Suppressor macrophage treated with lipopolysaccharide for 4 hours (primary cell): ENCODE results near the gene PCDH9.

ENCODE experiments used
- DNase-seq: peaks from one replicate; pipeline ENCODE4 v3.0.0-alpha.2; 2020

The PCDH9 gene

DNA sequence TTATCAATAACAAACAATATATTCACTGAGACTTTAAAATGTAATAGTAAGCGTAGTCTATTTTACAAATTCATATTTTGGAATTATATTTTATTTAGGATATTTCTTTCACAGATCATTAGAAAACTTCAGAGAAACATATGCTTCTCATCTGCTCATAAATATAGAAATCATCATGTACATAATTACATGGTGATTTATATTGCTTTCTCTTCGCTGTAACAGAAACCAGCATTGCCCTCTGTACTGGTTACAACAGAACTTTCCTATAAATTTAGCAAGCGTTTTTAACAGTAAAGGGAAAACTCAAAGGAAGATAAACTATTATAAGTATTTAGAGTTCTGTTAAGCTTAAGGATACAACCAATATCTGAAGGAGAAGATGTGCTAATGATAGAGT lies 672.8 kb downstream of the PCDH9 start:
- DNase-seq: no peak

DNA sequence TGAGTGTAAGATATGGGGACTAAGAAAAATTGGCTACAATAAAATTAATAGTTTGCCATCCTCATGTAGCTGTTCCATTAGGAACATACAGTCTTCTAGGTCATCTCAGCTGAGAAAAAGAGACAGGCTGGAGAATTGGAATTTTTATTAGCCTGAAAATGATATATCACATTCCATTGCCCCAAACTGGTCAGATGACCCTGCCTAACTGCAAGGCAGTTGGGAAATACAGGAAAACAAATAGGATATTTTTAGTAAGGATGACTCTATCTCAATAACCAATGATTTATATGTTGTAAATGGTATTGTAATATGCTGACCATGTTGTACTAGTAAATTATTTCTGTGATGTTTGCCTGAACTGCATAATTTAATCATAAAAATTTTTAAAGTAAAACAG lies 673.8 kb downstream of the PCDH9 start:
- no peak for DNase-seq

DNA sequence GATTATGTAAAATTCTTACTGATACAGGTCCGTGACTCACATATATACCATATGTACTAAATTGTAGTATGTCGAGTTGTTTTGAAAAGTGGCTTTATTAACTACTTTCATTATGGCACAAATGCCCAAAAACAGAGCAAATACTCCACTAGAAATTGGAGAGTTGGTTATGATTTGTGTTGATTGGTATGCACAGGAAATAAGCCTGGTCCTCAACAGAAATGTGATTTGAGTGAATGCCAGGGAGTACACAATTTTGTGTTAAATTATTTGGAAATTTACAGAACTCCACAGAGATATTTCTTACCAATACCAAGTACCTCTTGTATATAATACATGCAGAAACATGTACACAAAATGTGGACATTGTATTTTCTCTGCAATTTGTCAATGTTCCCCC lies 676.7 kb downstream of the PCDH9 start:
- no peak for DNase-seq

DNA sequence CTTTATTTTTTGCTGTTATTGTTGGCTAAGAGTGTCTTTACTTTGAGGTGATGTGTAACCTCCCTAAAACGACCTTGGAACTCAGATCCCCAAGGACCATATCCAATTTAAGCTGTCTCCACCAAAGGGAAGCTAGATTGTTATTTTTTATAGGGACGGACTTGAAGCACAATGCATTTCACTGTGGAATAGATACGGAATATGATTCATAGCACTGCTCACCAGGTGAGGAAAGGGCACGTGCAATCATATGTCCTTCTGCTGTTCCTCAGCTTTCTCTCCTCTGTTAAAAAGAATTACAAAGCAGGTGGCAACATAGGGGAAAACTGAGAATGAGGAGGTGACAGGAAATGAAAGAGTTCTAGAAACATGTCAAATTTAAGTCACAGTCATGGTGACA lies 679.0 kb downstream of the PCDH9 start:
- no peak for DNase-seq

DNA sequence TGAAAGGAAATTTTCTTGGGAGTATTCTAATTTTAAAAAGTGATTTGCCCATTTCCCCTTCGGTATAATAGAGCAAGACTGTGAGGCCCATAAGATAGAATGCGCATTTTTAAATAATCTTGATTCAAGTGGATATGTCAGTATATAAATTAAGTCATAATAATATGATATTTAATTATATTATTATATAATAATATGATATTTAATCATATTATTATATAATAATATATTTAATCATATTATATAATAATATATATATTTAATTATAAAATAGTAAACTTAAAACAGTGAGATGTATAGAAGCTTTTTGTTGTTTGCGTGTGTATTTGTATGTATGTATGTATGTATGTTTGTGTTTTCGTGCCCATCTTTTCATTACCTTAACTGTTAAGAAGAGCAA lies 682.5 kb downstream of the PCDH9 start:
- no peak for DNase-seq

DNA sequence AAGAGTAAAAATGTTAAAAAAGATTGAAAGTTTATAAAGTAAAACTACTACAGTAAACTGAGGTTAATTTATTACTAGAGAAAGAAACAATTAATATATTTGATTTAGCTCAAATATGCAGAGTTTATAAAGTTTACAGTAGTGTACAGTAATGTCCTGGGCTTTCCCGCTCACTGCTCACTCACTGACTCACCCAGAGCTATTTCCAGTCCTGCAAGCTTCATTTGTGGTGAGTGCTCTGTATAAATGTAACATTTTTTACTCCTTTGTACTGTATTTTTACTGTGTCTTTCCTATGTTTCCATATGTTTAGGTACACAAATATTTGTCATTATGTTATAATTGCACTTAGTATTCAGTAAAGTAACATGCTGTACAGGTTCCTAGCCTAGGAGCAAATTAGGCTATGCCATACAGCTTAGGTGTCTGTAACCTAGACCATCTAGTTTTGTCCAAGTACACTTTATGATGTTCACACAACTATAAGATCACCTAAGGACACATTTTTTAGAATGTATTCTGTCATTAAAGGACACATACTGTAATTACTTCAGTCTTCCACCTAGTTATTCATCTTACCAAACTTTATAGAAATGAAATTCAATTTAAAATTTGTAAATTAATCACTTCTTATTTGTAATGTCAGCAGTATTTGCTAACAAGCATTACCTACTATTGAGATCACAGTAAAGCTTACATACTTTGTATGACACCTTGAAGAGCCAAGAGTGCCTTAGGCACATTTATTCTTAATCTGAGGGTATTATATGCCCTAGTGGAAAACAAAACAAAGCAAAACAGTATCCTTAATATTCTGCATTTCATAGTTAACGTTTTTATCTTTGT lies 683.4 kb downstream of the PCDH9 start:
- no peak for DNase-seq

DNA sequence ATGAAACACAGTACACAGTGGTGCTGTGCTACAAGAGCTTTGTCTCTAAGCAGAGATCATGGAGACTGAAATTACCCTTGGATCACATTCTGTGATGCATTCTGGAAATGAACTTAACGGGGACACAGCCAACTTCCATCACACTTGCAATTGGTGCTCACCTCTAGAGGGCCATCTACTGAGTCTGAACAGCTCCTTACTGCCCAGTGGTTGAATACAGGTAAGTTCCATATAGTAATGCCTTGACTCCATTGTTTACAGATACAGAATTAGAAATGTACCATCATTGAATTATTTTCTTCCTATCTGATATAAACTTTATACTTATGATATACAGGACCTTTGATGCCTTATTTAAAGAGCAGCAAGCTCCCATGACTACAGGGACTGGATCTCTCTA lies 686.4 kb downstream of the PCDH9 start:
- no peak for DNase-seq

DNA sequence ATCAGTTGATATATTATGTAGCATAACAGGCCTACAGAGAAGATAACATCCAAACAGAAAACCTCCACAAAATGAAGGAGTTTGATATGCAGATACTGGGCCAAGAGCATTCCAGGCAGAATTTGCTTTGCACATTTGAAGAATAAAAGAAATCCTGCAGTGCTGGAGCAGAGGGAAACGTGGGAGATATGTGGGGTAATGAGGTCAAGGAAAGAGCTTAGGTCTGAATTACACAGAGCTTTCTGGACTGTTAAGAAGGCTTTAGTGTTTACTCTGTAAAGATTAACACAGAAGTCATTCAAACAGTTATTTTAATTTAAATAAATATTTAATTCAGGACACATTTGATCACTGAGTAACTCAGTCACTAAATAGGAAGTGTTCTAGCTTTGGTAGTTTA lies 692.7 kb downstream of the PCDH9 start:
- DNase-seq: no peak

DNA sequence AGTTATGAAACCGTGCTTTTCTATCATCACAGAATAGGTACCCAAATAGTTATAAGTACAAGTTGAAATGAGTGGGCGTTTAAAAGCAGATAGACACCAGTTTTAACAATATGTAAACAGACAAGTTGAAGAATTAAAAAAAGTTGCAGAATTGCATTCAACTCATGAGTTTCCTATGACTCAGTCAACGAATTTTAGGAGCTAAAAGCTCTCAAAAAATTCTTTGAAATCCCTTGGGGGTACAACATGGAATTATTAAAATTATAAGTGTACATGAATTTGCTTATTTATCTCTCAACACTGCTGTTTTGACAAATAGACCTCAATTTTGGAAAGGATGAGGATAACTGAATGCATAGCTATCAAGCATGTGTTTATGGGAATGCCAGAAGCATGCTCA lies 693.4 kb downstream of the PCDH9 start:
- no peak for DNase-seq

DNA sequence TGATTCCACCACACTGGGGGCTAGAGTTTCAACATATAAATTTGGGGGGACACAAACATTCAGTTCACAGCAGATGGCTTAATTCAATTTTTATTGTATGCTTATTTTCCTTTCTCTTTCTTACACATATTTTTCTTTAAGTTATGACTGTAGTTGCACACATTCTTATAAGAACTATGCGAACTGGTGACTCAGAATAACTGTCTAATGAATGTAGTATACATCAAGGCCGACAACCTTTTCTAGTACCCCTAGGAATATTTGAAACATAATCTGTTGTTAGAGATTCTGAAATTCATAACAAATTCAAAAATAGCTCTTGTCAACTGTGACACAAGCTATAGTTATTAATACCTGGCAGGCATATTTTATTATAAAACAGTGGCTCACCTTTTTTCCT lies 695.6 kb downstream of the PCDH9 start:
- DNase-seq: no peak

DNA sequence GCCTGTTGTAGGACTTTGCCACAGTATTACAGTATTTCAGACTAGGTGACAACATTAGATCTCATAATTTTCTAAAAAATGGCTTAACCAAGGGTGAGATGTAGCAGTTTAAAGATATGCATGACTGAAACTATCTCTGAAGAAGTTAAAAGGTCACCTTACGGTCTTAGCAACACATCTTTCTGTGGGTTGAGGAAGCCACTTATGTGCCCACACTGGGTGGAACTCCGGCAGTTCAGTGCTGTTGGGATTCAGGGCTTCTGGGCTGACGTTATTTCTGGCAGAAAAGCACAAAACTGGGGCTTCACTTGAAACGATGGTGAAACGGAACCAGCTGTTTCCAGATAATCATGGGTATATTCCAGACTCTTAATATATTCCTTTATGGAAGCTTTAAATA lies 697.3 kb downstream of the PCDH9 start:
- no peak for DNase-seq

DNA sequence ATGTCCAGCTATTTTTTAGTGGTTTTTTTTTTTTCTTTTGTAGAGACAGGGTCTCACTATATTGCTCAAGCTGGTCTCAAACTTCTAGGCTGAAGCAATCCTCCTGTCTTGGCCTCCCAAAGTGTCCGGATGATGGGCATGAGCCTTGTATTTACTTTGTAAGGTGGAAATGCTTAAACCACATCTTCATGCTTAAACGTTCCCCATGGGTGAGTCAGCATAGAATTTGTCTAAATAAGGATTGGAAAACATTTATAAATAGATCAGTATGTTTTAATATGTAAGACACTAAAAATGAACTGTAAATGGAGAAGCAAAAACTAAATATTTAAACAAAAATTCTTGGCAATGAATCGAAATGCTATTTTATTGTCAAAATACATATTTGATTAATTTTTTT lies 698.0 kb downstream of the PCDH9 start:
- no peak for DNase-seq

DNA sequence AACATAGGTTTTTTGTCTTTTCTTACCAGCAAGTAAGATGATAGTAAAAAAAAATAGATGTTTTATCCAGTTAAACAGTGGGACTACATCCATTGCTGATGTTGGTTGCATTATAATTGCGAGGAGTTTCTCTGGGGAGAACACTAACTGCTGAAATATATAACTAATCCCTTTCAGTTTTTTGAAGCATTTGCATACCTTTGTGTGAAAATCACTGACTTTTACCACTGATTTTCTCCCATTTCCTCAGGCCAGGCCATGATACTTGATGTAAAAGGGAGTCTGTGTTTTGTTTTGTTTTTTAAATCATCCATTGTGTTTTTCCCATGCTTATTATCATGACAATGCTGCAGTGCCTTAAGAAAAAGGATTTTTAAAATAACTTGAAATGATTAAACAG lies 699.5 kb downstream of the PCDH9 start:
- DNase-seq: no peak

DNA sequence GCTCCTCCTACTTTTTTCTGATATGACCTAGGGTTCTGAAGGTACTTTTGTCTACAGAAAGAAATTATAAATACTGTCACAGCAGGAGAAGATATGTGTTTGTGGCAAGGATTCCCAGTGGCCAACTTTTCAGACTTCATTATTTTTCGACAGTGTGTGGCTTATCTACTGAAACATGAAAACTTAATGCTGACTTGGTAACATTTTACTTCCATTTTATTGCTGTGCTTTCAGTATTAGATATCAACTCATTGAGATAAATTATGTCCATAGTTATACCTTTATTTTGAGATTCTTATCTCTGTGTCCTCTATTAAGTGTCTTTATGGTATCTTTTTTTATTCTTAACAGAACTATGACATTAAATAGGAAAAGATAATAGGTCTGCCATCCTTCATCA lies 700.0 kb downstream of the PCDH9 start:
- DNase-seq: no peak

DNA sequence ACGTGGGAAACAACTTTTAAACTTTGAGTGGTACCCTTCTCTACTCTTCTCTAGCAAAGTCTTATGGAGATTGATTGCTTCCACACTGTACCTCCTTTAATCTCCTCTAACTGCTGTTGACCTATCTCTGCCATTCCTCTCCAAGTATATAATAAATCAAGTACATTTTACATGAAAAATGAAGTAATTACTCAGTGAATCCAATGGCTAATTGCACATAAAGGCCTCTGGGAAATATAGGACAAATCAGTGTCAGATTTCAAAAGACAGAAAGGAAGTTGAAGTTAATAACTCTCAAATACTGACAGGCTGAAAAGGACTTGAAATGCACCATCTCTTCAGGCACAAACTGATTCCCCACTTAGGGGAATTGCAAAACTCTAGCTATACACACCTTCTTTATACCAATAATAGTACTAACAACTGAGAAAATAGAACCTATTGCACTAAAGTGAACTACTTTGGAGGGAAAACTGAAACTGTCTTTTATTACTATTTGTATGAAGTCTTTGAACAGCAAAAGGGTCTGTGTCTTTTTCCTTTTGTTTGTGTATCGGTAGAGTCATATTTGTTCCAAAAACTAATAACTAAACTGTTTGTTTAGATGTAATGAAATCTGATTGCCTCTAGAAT lies 701.1 kb downstream of the PCDH9 start:
- DNase-seq: no peak

DNA sequence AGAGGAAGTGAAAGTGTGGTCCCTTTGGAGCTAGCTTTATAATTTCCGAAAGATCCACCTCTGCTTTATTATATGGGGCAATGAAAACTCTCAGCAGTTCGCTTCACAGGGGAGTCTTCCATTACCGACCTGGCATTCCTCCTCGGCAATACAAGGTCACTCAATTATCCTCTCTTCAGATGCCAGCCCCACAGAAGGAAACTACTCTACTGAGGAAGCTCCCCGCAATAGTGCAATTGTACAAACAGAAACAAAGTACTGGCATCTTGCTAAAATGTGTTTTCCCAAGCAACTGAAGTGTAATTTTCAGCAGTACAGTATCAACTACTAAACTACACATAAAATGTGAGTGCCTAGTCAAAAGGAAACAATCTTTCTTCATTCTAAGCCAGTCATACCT lies 702.0 kb downstream of the PCDH9 start:
- no peak for DNase-seq

DNA sequence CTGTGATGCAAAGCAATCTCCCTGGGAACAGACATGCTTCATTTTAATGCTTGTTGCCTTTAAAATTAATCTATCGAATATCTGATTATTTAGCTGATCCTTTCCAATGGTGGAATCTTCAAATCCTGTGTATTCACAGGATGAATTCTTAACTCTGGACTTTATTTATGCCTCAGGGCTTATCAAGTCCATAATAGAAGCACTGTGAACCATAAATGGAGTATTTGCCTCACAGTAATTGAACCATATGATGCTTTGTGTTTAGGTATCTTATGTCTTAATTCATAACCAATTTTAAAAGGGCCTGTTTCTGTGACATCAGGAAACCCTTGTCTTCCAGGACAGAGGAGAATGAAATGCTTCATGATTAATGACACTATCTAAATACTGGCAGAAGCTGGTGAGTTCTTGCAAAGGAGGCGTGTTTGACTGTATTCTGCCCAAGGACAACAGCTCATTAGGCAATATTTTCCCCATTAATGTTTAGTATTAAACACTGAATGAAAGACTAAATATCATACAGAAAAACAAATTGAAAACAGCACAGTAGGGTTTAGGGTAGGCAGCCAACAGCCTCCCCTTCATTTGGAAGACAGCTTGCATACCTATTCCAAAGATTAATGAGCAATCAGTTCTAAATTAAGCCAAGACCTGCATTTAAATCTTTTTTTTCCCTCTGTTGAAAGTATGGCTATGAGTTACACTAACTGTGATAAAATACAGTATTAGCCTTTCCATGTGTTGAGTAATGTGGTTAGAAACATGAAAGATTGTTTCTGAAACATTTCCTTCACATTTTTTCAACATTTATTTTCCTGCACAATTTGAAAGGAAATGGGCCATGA lies 709.4 kb downstream of the PCDH9 start:
- DNase-seq: no peak

DNA sequence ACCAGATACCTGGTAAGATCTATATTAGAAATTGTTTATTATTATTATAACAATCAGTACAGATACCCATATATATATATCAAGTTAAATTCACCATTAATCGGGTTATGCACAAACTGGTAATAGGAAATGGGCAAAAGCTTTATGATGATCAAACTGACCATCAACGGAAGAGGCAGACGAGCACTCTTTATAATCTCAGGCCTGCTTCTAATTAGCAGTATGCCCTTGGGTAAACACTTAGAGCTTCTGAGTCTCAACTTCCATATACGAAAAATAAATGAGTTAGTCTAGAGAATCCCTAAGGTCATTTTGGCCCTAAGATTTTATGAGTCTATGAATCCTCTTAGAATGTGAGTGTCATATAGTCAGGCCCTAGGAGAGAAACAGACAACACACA lies 710.9 kb downstream of the PCDH9 start:
- DNase-seq: no peak

DNA sequence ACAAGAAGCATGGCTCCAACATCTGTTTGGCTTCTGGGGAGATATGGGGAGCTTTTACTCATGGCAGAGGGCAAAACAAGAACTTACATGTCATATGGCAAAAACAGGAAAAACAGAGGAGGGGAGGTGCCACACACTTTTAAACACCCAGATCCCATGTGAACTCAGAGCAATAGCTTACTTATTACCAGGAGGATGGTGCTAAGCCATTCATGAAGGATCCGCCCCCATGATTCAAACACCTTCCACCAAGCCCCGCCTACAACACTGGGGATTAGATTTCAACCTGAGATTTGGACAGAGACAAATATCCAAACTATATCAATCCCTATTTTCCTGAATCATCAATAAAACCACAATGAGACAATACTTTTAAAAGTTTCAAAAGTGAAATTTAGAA lies 712.1 kb downstream of the PCDH9 start:
- DNase-seq: no peak

DNA sequence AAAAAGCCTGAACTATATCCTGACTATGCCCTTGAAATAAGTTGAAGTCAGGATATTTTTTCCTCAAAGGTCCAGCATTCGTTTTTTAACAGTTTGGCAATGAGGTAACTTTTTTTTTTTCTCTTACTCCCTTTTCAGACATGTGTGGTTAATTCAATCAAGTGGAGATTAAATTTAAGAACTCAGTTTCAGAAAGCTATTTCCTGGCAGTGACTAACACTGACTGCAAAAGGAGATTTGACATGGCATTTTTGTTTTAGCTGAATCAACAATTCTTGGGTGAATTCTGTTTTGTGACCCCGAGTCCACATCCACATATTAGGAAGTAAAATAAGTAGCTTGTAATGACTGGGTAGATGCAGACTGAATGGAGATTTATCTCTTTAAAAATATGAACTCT lies 716.4 kb downstream of the PCDH9 start:
- peak; percentile 5 for DNase-seq

DNA sequence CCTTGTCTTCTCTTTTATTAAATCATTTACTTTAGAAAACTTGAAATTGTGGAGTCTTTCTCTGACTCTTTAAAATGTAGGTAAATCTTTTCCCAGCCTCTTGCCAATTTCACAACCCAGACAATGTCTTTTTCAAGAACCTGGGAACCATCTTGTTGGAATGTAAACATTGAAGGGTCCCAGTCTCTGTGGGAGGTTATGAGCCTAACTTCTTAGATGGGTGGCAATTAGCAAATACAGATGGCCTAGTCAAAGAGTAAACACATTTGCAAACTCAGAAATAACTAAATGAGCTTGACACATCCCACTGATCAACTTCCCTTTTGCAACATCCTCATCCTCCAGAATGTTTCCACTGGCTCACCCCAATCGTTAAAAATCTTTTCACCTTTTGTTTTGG lies 721.0 kb downstream of the PCDH9 start:
- DNase-seq: no peak

DNA sequence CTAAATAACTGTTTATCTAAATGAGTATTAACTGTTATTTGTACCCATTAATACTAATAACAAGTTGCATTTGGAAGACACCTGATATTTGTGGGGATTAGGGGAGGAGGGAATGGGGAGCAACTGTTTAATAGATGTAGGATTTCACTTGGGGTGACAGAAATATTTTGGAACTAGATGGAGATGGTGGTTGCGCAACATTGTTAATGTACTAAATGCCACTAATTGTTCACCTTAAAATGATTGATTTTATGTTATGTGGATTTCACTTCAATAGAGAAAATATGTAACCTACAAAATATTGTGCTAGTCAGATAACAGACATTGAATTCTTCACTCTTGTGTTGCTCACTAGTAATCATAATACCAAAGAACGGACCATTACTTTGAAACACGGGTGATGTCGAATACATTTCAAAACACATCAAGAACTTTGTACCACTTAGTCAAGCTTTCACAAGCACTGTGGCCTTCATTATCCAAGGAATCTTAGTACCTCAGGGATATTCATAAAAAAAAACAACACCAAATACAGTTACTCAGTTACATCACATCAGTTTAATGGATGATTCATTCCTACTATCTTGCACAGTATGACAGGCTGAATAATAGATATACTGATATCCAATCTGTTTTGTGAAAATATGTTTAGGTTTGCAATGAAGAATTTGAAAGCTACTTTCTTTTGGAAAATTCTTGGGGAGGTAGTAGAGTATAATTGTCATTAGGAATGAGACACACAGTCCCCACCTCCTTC lies 721.8 kb downstream of the PCDH9 start:
- DNase-seq: no peak

DNA sequence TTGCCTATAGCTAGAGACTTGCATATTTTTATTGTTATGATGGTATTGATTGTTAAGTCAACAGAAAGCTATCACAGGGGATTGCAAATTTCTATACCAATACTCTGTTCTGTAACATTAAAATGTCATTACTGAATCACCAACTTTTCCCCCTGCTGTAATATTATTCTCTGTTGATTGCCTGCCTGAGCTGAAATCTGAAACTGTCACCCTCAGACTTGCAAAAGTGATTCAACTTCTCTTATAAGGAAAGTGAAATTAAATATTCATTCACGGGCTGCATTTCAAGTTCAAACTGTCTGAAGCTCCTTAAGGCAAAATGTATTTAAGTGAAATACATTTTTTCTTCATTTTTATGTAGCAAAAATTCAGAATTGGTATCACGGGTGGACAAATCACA lies 723.2 kb downstream of the PCDH9 start:
- peak; percentile 34 for DNase-seq
